Adipocyte (in vitro differentiated cells): ENCODE data around the gene PATJ.
"Not testable (repeated sequence)": the region's sequence is repeated elsewhere in the genome, so short reads cannot be mapped to it uniquely, and the experiment has no call there.

ENCODE experiments used
- DNase-seq: peaks from one replicate; pipeline ENCODE4 v3.0.0-alpha.2; 2015; ENCODE audit warnings: low read depth
- H3K27me3 ChIP-seq: replicated peaks from 2 replicates; pipeline ENCODE4 v1.7.0; 2013; ENCODE audit warnings: mild to moderate bottlenecking, low read length, moderate library complexity; ENCODE audit not compliant: control insufficient read depth, insufficient read depth
- H3K36me3 ChIP-seq: 2 replicates; pipeline ENCODE4 v1.7.0; 2013; ENCODE audit warnings: low read length, mild to moderate bottlenecking, moderate library complexity; ENCODE audit not compliant: control insufficient read depth, insufficient read depth, severe bottlenecking
- H3K4me1 ChIP-seq: 2 replicates; pipeline ENCODE4 v1.7.0; 2013; ENCODE audit warnings: mild to moderate bottlenecking, low read length, moderate library complexity; ENCODE audit not compliant: control insufficient read depth, insufficient read depth
- H3K4me3 ChIP-seq: 2 replicates; pipeline ENCODE4 v1.7.0; 2013; ENCODE audit warnings: mild to moderate bottlenecking, low read length, moderate library complexity
- H3K9ac ChIP-seq: 2 replicates; pipeline ENCODE4 v1.7.0; 2013; ENCODE audit warnings: mild to moderate bottlenecking, low read length, moderate library complexity
- H3K9me3 ChIP-seq: 2 replicates; pipeline ENCODE4 v1.7.0; 2013; ENCODE audit warnings: mild to moderate bottlenecking, low read length, moderate library complexity; ENCODE audit not compliant: control insufficient read depth

Gene PATJ

GRCh38 chr1:62198069-62198780, 455.9 kb downstream of the PATJ start:
- Histone ChIP-seq H3K4me1 (no peaks in the 10 kb centered on the region), H3K9ac (no peak overlapping the region), H3K27me3 (peaks cover 22% of the 10 kb centered on the region), H3K9me3 (no peaks in the 10 kb centered on the region), H3K36me3 (no peaks in the 10 kb centered on the region), H3K4me3 (no peak overlapping the region)
- DNase-seq: no peak

- Histone ChIP-seq H3K4me3 (no peak overlapping the region), H3K4me1 (no peaks in the 10 kb centered on the region), H3K9me3 (no peaks in the 10 kb centered on the region), H3K36me3 (no peaks in the 10 kb centered on the region), H3K27me3 (peaks cover 19% of the 10 kb centered on the region), H3K9ac (no peak overlapping the region)
- DNase-seq: peak; percentile 35
Observed at GRCh38 chr1:62198781-62199125, 456.5 kb downstream of the PATJ start.

GRCh38 chr1:62207187-62207586, 464.9 kb downstream of the PATJ start:
- no peaks in the 10 kb centered on the region for H3K4me1 ChIP-seq
- H3K36me3 ChIP-seq: no peaks in the 10 kb centered on the region
- H3K9me3 ChIP-seq: peaks cover 29% of the 10 kb centered on the region
- H3K4me3 ChIP-seq: no peak overlapping the region
- H3K27me3 ChIP-seq: no peaks in the 10 kb centered on the region
- no peak overlapping the region for H3K9ac ChIP-seq
- DNase-seq: no peak

GRCh38 chr1:62208087-62208486, 465.8 kb downstream of the PATJ start:
- no peaks in the 10 kb centered on the region for H3K36me3 ChIP-seq
- H3K4me3 ChIP-seq: no peak overlapping the region
- peaks cover 29% of the 10 kb centered on the region for H3K9me3 ChIP-seq
- no peaks in the 10 kb centered on the region for H3K27me3 ChIP-seq
- no peak overlapping the region for H3K9ac ChIP-seq
- DNase-seq: no peak
- H3K4me1 ChIP-seq: no peaks in the 10 kb centered on the region

- no peak overlapping the region for H3K9ac ChIP-seq
- H3K4me3 ChIP-seq: no peak overlapping the region
- no peaks in the 10 kb centered on the region for H3K4me1 ChIP-seq
- H3K9me3 ChIP-seq: peaks cover 29% of the 10 kb centered on the region
- DNase-seq: no peak
- no peaks in the 10 kb centered on the region for H3K36me3 ChIP-seq
- no peaks in the 10 kb centered on the region for H3K27me3 ChIP-seq
Observed at GRCh38 chr1:62208970-62209369, 466.7 kb downstream of the PATJ start.

- no peak for DNase-seq
- peaks cover 29% of the 10 kb centered on the region for H3K9me3 ChIP-seq
- H3K4me1 ChIP-seq: no peaks in the 10 kb centered on the region
- no peak overlapping the region for H3K4me3 ChIP-seq
- no peaks in the 10 kb centered on the region for H3K36me3 ChIP-seq
- H3K27me3 ChIP-seq: no peaks in the 10 kb centered on the region
- H3K9ac ChIP-seq: no peak overlapping the region
Observed at GRCh38 chr1:62209931-62210595, 467.8 kb downstream of the PATJ start.

GRCh38 chr1:62210960-62211359, 468.7 kb downstream of the PATJ start:
- H3K9ac ChIP-seq: no peak overlapping the region
- no peak overlapping the region for H3K4me3 ChIP-seq
- peaks cover 29% of the 10 kb centered on the region for H3K9me3 ChIP-seq
- no peaks in the 10 kb centered on the region for H3K27me3 ChIP-seq
- no peaks in the 10 kb centered on the region for H3K36me3 ChIP-seq
- no peaks in the 10 kb centered on the region for H3K4me1 ChIP-seq
- DNase-seq: no peak

- H3K36me3 ChIP-seq: no peaks in the 10 kb centered on the region
- no peak overlapping the region for H3K4me3 ChIP-seq
- H3K9ac ChIP-seq: no peak overlapping the region
- peaks cover 21% of the 10 kb centered on the region for H3K9me3 ChIP-seq
- DNase-seq: no peak
- H3K27me3 ChIP-seq: no peaks in the 10 kb centered on the region
- no peaks in the 10 kb centered on the region for H3K4me1 ChIP-seq
Observed at GRCh38 chr1:62212411-62212810, 470.1 kb downstream of the PATJ start.

- Histone ChIP-seq H3K36me3 (no peaks in the 10 kb centered on the region), H3K9ac (no peak overlapping the region), H3K9me3 (peaks cover 19% of the 10 kb centered on the region), H3K27me3 (no peaks in the 10 kb centered on the region), H3K4me3 (no peak overlapping the region), H3K4me1 (no peaks in the 10 kb centered on the region)
- DNase-seq: no peak
Observed at GRCh38 chr1:62213075-62213914, 471.0 kb downstream of the PATJ start.

- Histone ChIP-seq H3K4me1 (no peaks in the 10 kb centered on the region), H3K9me3 (no peaks in the 10 kb centered on the region), H3K4me3 (no peak overlapping the region), H3K27me3 (no peaks in the 10 kb centered on the region), H3K9ac (no peak overlapping the region), H3K36me3 (no peaks in the 10 kb centered on the region)
- DNase-seq: no peak
Observed at GRCh38 chr1:62218604-62219003, 476.3 kb downstream of the PATJ start.

- not testable (repeated sequence) for H3K4me1 ChIP-seq, H3K27me3 ChIP-seq, H3K9ac ChIP-seq, H3K36me3 ChIP-seq, H3K4me3 ChIP-seq, H3K9me3 ChIP-seq, DNase-seq
Observed at GRCh38 chr1:62220456-62220855, 478.2 kb downstream of the PATJ start.
